Measurements from ENCODE around the gene TRIP4. TPM values are rescaled to one million over a fixed set of nuclear protein-coding genes. Genes with fewer than 3 reads are reported as not detected.

Gene TRIP4
- total and polyA plus RNA-seq, 2 donors (not counting 3 experiments of a cell fraction or from before 2014, with no cell fraction given) = 10.9 to 31.1 TPM

DNA sequence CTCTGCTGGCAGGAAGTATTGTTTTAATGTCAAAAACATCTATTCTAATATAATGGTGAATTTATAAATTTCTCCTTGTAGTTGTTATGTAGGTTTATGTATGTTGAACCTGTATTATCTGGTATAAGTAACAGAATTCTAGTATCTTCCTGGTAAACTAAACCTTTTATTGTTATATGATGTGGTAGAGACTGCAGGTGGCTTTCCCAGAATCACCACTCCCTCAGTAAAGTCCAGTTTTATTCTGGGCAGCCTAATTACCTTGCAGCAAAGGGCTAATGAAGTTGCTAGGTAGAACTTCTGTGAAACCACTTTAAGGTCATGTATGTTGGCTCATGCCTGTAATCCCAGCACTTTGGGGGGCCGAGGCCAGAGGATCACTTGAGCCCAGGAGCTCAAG is 47.3 kb upstream of the TRIP4 start:
- Histone ChIP-seq H3K4me2 (ENCODE audit: insufficient read depth, low read length) (no peak overlapping the region), H2AFZ (ENCODE audit: low read depth, low read length) (no peak overlapping the region), H3K9me3 (replicated peaks; ENCODE audit: control insufficient read depth, insufficient read depth, low read length) (no peaks in the 10 kb centered on the region), H3K27me3 (ENCODE audit: control insufficient read depth in 2 of 2, insufficient read depth in 2 of 2, low read length in 2 of 2) (no peaks in the 10 kb centered on the region), H3K27ac (ENCODE audit: insufficient read depth, low read depth, low read length) (no peak overlapping the region), H3K9ac (replicated peaks; ENCODE audit: extremely low read depth, insufficient read depth, low read length) (no peak overlapping the region), H3K4me3 (replicated peaks in 1 of 3; ENCODE audit: insufficient read depth in 1 of 3, low read depth in 1 of 3, low read length in 3 of 3) (no peak overlapping the region), H3K79me2 (ENCODE audit: control insufficient read depth, insufficient read depth, low read length) (peaks cover 60% of the 10 kb centered on the region), H3K9me1 (replicated peaks; ENCODE audit: control insufficient read depth, extremely low read depth, insufficient read depth, low read length) (no peaks in the 10 kb centered on the region), H3K4me1 (ENCODE audit: control insufficient read depth, extremely low read depth, insufficient read depth, low read length) (peaks cover 31% of the 10 kb centered on the region), H3K36me3 (ENCODE audit: control insufficient read depth in 2 of 2, extremely low read depth in 1 of 2, insufficient read depth in 2 of 2, low read length in 2 of 2) (peaks cover 0 to 2% of the 10 kb centered on the region in 2 experiments), H4K20me1 (replicated peaks; ENCODE audit: control insufficient read depth, extremely low read depth, insufficient read depth, low read length) (peaks cover 6% of the 10 kb centered on the region)
- intact Hi-C loops (cut with micrococcal nuclease) (no loop called here), dilution Hi-C loops (cut with MboI; ENCODE audit: extremely low pct_ligation_motif_present, low sequenced_read_pairs) (no loop called here)
- POLR2A ChIA-PET = no interaction called here
- DNase-seq (ENCODE audit: low read depth, low spot score) = no peak
- CTCF ChIA-PET = no interaction called here
- no peak for FAIRE-seq
- no TSS peak for BruUV-seq (replicated peaks)
- no peak for TF ChIP-seq FOS (IDR thresholded peaks at IDR 0.05; ENCODE audit: borderline replicate concordance, insufficient read depth, low read length)
- TF ChIP-seq POLR2A (IDR thresholded peaks at IDR 0.05; ENCODE audit: low read depth, low read length) = no peak
- TF ChIP-seq, protein P1, sequence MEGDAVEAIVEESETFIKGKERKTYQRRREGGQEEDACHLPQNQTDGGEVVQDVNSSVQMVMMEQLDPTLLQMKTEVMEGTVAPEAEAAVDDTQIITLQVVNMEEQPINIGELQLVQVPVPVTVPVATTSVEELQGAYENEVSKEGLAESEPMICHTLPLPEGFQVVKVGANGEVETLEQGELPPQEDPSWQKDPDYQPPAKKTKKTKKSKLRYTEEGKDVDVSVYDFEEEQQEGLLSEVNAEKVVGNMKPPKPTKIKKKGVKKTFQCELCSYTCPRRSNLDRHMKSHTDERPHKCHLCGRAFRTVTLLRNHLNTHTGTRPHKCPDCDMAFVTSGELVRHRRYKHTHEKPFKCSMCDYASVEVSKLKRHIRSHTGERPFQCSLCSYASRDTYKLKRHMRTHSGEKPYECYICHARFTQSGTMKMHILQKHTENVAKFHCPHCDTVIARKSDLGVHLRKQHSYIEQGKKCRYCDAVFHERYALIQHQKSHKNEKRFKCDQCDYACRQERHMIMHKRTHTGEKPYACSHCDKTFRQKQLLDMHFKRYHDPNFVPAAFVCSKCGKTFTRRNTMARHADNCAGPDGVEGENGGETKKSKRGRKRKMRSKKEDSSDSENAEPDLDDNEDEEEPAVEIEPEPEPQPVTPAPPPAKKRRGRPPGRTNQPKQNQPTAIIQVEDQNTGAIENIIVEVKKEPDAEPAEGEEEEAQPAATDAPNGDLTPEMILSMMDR (IDR thresholded peaks at IDR 0.05; ENCODE audit: extremely low read depth in 1 of 2, insufficient read depth in 1 of 2, low read depth in 1 of 2, low read length in 2 of 2) = no peak
- TF ChIP-seq POLR2AphosphoS5 (IDR thresholded peaks at IDR 0.05; ENCODE audit: insufficient read depth, low read depth, low read length) = no peak
- TF ChIP-seq EZH2 (IDR thresholded peaks at IDR 0.05; ENCODE audit: borderline replicate concordance, low read depth, low read length, severe bottlenecking) = no peak
- TF ChIP-seq, protein P2, sequence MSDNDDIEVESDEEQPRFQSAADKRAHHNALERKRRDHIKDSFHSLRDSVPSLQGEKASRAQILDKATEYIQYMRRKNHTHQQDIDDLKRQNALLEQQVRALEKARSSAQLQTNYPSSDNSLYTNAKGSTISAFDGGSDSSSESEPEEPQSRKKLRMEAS (IDR thresholded peaks at IDR 0.05; ENCODE audit: insufficient read depth, insufficient read length) = no peak
- TF ChIP-seq JUN (IDR thresholded peaks at IDR 0.05; ENCODE audit: borderline replicate concordance, insufficient read depth, insufficient read length, low read depth) = no peak
- no peak for TF ChIP-seq MYC (IDR thresholded peaks at IDR 0.05; ENCODE audit: low read depth, low read length)
- TF ChIP-seq GATA2 (IDR thresholded peaks at IDR 0.05; ENCODE audit: insufficient read depth, insufficient read length, low read depth, low read length) = no peak

All from endothelial cell of umbilical vein (primary cell).